Neutrophil (primary cell): ENCODE data around the gene EXT2.

Experiments
- H3K27ac ChIP-seq: fragments of 200-600 bp; sonication (generic); 2 replicates; pipeline ENCODE4 v1.5.1; 2016; ENCODE audit warnings: mild to moderate bottlenecking, moderate library complexity
- H3K27me3 ChIP-seq: fragments of 200-600 bp; sonication (generic); 2 replicates; pipeline ENCODE4 v1.6.0; 2016; ENCODE audit warnings: mild to moderate bottlenecking
- H3K36me3 ChIP-seq: fragments of 200-600 bp; sonication (generic); 2 replicates; pipeline ENCODE4 v1.5.1; 2017
- H3K4me1 ChIP-seq, 2 experiments: fragments of 200-600 bp in 1 of 2; sonication (generic) in 1 of 2; 1 replicate in 1 of 2; 2 replicates in 1 of 2; pipeline versions ENCODE4 v1.5.1 to v1.6.1; 2013 to 2016; ENCODE audit warnings: low read depth in 1 of 2, low read length in 1 of 2, mild to moderate bottlenecking in 1 of 2, moderate library complexity in 1 of 2; ENCODE audit not compliant: control insufficient read depth in 1 of 2, insufficient read depth in 1 of 2
- H3K4me3 ChIP-seq, 2 experiments: fragments of 200-600 bp in 1 of 2; sonication (generic) in 1 of 2; 1 replicate in 1 of 2; 2 replicates in 1 of 2; pipeline ENCODE4 v1.5.1; 2013 to 2016; ENCODE audit warnings: low read depth in 1 of 2, low read length in 1 of 2, mild to moderate bottlenecking in 1 of 2, moderate library complexity in 1 of 2
- H3K9me3 ChIP-seq: fragments of 200-600 bp; sonication (generic); 2 replicates; pipeline ENCODE4 v1.5.1; 2016
- CTCF ChIP-seq: fragments of 200-600 bp; sonication (generic); IDR thresholded peaks from 2 replicates; pipeline ENCODE4 v1.5.1; 2016; ENCODE audit warnings: antibody characterized with exemption

The EXT2 gene

GRCh38 chr11:44096360-44097185, 1.1 kb downstream of the EXT2 start:
- Histone ChIP-seq H3K27me3 (peaks cover 18% of the 10 kb centered on the region), H3K4me3 (peak overlapping the region; percentile 64 to 66), H3K27ac (no peak overlapping the region), H3K36me3 (no peaks in the 10 kb centered on the region), H3K9me3 (no peaks in the 10 kb centered on the region), H3K4me1 (peaks cover 10 to 15% of the 10 kb centered on the region in 2 experiments)
- TF ChIP-seq CTCF, result no peak

- no peaks in the 10 kb centered on the region for H3K36me3 ChIP-seq
- no peak for TF ChIP-seq CTCF
- peaks cover 18% of the 10 kb centered on the region for H3K27me3 ChIP-seq
- H3K27ac ChIP-seq, result no peak overlapping the region
- H3K4me3 ChIP-seq, result no peak overlapping the region
- H3K4me1 ChIP-seq, result peaks cover 10 to 15% of the 10 kb centered on the region in 2 experiments
- H3K9me3 ChIP-seq, result no peaks in the 10 kb centered on the region
These were observed 2.3 kb downstream of the EXT2 start for GRCh38 chr11:44097821-44098220.

- no peaks in the 10 kb centered on the region for H3K9me3 ChIP-seq
- no peak overlapping the region for H3K27ac ChIP-seq
- no peak overlapping the region for H3K4me3 ChIP-seq
- H3K4me1 ChIP-seq, result peaks cover 7% of the 10 kb centered on the region in 2 experiments
- peaks cover 14% of the 10 kb centered on the region for H3K27me3 ChIP-seq
- H3K36me3 ChIP-seq, result no peaks in the 10 kb centered on the region
- TF ChIP-seq CTCF, result no peak
These were observed 5.6 kb downstream of the EXT2 start for GRCh38 chr11:44101098-44101497.

GRCh38 chr11:44104481-44105294, 9.2 kb downstream of the EXT2 start:
- Histone ChIP-seq H3K27me3 (no peaks in the 10 kb centered on the region), H3K9me3 (no peaks in the 10 kb centered on the region), H3K27ac (no peak overlapping the region), H3K36me3 (peaks cover 13% of the 10 kb centered on the region), H3K4me3 (no peak overlapping the region), H3K4me1 (no peaks in the 10 kb centered on the region)
- TF ChIP-seq CTCF, result no peak

- Histone ChIP-seq H3K9me3 (no peaks in the 10 kb centered on the region), H3K4me3 (no peak overlapping the region), H3K4me1 (peaks cover 3 to 13% of the 10 kb centered on the region in 2 experiments), H3K27ac (no peak overlapping the region), H3K27me3 (no peaks in the 10 kb centered on the region), H3K36me3 (peaks cover 13% of the 10 kb centered on the region)
- no peak for TF ChIP-seq CTCF
These were observed 12.8 kb downstream of the EXT2 start for GRCh38 chr11:44108260-44108659.
